Natural killer cell treated with Interleukin-12 subunit alpha and Interleukin-12 subunit beta and Interleukin-15 and Interleukin-18, amount 100 ng/mL, for 72 hours (primary cell): ENCODE measurements around the gene TAGLN3. TPM values are rescaled to one million over a fixed set of nuclear protein-coding genes. Genes with fewer than 3 reads are reported as not detected.
A peak's percentile ranks its signal among the peaks of the same experiment; 100 is the strongest.

Experiments
- ATAC-seq, 2 donors: fragments of 150-1000 bp; cut with Tn5 transposase in 1 of 2; sonication (Bioruptor Pico), chemical (Tn5 transposase) in 1 of 2; 2 replicates each; pipeline ENCODE4 v1.10.0; 2021
- DNase-seq: peaks from one replicate; pipeline ENCODE4 v3.0.0; 2022; ENCODE audit warnings: low spot score
- H3K27ac Mint-ChIP-seq, 2 donors: 1 replicate in 1 of 2; 2 replicates in 1 of 2; pipeline ENCODE4 v1.8.0; 2022; ENCODE audit warnings: mixed read lengths in 2 of 2, mild to moderate bottlenecking in 1 of 2, moderate library complexity in 1 of 2
- H3K27me3 Mint-ChIP-seq, 2 donors: 1 replicate in 1 of 2; 2 replicates in 1 of 2; pipeline ENCODE4 v1.8.0; 2022; ENCODE audit warnings: mixed read lengths in 2 of 2
- H3K36me3 Mint-ChIP-seq: one replicate; pipeline ENCODE4 v1.8.0; 2022; ENCODE audit warnings: mixed read lengths
- H3K4me1 Mint-ChIP-seq, 2 donors: 1 replicate in 1 of 2; 2 replicates in 1 of 2; pipeline ENCODE4 v1.8.0; 2022; ENCODE audit warnings: low read depth in 2 of 2, mixed read lengths in 2 of 2, mild to moderate bottlenecking in 1 of 2
- H3K4me3 Mint-ChIP-seq: one replicate; pipeline ENCODE4 v1.8.0; 2022; ENCODE audit warnings: mixed read lengths
- H3K9me3 Mint-ChIP-seq: 2 replicates; pipeline ENCODE4 v1.8.0; 2022; ENCODE audit warnings: mixed read lengths
- total RNA-seq, 2 donors: library from RNA; stranded (reverse); gene quantifications; one replicate each; pipeline ENCODE4 v1.2.3, GENCODE V29; 2022

TAGLN3 gene
- total RNA-seq = under 1 TPM in 1 of 2 donors, not detected in 1; 0.74 TPM

DNA sequence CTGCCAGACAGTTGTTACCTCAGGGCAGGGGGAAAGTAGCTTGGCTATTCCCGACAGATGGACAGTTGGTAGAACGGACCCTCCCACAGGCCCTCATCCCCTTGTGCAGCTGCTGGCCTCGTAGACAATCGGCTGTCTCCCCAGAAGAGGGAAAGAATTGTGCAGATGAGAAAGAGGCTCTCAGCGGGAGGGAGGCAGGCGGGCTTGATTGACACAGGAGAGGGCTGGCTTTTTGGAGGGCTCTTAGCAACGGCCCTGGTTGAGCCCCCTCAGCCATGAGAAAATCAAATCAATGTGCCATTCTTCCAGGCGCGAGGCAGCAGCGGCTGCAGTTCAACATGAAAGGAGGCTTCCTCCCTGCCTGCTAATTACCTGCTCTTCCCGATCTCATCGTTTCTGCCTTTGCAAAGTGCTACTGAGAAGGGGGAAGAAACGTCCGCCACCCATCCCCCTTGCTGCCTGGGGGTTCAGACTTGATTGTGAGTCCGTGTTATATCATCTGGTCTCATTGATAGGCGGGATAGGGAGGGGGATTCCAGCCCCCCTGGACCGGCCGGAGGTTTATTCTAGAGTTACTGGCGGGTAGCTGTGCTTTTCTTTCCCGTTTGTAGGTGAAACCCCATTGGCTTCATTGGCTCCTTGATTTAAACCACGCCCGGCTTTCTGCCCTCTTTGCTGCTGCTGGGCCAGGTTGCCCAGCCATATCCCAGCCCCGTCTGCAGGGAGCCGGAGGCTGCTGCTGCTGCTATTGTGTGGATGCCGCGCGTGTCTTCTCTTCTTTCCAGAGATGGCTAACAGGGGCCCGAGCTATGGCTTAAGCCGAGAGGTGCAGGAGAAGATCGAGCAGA is at the start of gene TAGLN3:
Gene TAGLN3 (plus strand): TSS at position 287 of the 848 bp plus-strand sequence. CDS start 501 bp downstream, at position 788.
- Mint-ChIP-seq H3K4me3 (peak within 1 kb of the TSS; percentile 73), H3K27me3 (peaks cover 0 to 7% of the 10 kb centered on the region in 2 donors), H3K36me3 (no peaks in the 10 kb centered on the region), H3K9me3 (no peaks in the 10 kb centered on the region), H3K27ac (peak within 1 kb of the TSS in 1 of 2 donors; percentile 18), H3K4me1 (peaks cover 19 to 25% of the 10 kb centered on the region in 2 donors)
- ATAC-seq (peak; percentile 49 to 64), DNase-seq (no peak)

DNA sequence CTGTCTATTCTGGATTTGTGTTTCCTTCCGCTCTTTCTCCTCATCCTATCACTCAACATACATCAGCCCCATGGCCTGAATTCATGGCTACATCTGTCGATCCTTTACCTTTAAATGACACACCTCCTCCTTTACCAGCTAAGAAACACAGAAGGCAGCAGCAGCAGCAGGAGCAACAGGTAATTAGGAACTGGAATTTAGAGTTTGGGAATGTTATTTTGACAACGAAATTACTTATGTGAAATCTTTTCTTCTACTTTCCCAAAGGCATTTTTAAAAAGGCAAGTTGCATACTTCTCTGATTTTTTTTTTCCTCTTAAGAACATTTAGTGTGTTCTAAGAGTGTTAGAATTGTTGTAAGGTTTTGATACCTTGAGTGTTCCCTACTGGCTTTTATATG is 49.0 kb upstream of the TAGLN3 start:
- Mint-ChIP-seq H3K4me3 (no peak overlapping the region), H3K27me3 (no peaks in the 10 kb centered on the region), H3K27ac (no peak overlapping the region), H3K9me3 (no peaks in the 10 kb centered on the region), H3K36me3 (peaks cover 8% of the 10 kb centered on the region), H3K4me1 (no peaks in the 10 kb centered on the region)
- ATAC-seq (no peak), DNase-seq (no peak)

DNA sequence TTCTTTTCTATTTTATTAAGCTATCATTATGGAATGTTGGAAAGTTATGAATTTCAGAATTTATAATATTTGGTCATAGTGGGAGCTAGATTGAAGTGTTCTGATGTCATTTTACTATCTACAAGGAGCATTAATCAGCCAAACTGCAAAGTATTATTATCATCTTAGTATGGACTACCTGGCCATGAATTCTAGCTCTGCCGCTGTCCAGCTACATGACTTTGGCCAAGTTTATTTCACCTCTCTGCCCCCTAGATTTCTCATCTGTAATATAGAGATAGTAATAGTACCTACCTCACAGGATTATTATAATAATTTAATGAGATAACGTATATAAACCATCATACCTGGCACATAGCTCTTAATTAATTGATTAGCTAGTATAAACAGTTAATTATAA is 47.7 kb upstream of the TAGLN3 start:
- no peaks in the 10 kb centered on the region for H3K4me1 Mint-ChIP-seq

DNA sequence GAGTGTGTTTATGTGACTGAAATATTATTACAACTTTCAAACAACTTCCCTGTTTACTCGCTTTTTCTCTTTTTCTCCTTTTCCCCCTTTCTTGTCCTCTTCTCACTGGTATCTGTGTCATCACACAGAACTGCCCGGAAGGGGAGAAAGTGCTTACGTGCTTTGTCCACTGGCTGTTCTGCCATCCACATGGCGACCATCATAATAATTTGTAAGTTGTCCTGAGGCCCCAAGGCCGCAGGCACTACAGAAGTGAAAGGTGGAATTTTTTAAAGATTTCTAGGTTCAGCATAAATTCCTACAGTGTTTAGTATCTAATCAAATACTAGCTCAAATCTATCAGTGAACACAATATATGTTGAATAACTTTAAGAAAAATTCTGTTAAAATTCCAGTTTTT is 46.6 kb upstream of the TAGLN3 start:
- H3K4me1 Mint-ChIP-seq = no peaks in the 10 kb centered on the region

More for the DNA sequence above, 47.7 kb upstream of the TAGLN3 start:
- ATAC-seq (no peak), DNase-seq (no peak)
- Mint-ChIP-seq H3K9me3 (no peaks in the 10 kb centered on the region), H3K27me3 (no peaks in the 10 kb centered on the region), H3K4me3 (no peak overlapping the region), H3K36me3 (peaks cover 5% of the 10 kb centered on the region), H3K27ac (no peak overlapping the region)

DNA sequence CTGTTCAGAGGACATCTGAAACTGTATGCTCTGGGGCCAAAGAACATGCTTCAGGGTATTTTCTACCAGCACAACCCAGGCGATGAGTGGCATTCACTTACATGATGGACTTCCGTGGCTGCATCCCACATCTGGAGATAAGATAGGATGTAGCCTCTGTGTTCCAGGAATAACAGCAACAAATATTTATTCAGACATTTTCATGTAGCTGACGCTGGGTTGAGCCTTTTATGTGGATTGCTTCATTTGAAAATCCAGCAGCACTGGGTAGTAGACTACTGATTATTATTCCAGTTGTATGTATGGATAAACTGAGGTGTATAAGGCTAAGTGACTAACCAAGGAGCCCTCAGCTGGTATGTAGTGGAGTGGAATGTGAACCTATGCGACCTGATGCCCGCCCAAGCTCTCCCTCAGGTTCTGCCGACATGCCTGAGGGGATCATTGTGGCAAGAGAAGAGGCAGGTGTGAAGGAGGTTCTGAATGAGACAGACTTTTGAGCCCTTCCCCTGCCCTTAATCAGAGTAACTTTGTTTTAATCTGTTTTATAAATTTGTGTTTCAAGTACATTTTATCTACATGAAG is 45.8 kb upstream of the TAGLN3 start:
- DNase-seq = no peak
- no peak for ATAC-seq
- Mint-ChIP-seq H3K27me3 (no peaks in the 10 kb centered on the region), H3K4me1 (peaks cover 0 to 2% of the 10 kb centered on the region in 2 donors), H3K9me3 (no peaks in the 10 kb centered on the region), H3K36me3 (peaks cover 5% of the 10 kb centered on the region), H3K4me3 (no peak overlapping the region), H3K27ac (no peak overlapping the region)

More for the DNA sequence above, 46.6 kb upstream of the TAGLN3 start:
- Mint-ChIP-seq H3K4me3 (no peak overlapping the region), H3K27ac (no peak overlapping the region), H3K36me3 (peaks cover 5% of the 10 kb centered on the region), H3K9me3 (no peaks in the 10 kb centered on the region), H3K27me3 (no peaks in the 10 kb centered on the region)
- DNase-seq = no peak
- ATAC-seq = no peak

DNA sequence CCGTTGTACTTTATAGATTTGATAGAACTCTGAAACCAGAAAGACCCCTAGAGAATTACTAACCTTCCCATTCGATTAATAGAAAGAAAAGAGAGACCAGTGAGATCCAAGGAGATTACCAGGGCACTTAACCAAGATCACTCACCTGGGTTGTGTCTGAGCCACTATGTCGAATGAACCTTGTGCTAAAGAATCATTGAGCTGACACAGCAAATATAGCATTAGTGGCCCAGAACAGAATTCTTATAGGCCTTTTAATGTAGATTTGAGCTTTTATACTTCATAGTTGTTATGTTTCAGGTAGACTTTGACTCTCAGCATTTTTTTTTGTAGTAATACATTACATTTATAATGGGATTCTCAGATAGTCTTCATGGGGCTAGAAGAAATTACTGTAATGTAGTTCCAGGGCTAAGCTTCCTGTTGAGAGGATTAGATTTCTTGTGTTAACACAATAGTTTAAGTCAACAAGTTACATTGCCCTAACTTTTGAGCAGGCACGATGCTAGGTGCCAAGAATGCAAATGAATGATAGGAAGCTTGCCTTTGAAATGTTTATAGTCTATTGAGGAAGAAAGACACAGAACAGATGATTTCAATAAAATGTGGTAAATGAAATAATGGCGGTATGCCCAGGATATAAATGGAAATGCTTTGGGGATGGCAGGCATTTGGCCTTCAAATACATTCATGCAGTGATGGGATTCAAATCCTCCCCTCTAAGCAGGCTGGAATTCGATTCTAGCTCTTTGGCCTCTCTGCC is 44.3 kb upstream of the TAGLN3 start:
- Mint-ChIP-seq H3K4me3 (no peak overlapping the region), H3K4me1 (peaks cover 0 to 2% of the 10 kb centered on the region in 2 donors), H3K27me3 (no peaks in the 10 kb centered on the region), H3K9me3 (no peaks in the 10 kb centered on the region), H3K36me3 (peaks cover 5% of the 10 kb centered on the region), H3K27ac (peak overlapping the region in 1 of 2 donors; percentile 15)
- DNase-seq = no peak
- ATAC-seq = no peak

DNA sequence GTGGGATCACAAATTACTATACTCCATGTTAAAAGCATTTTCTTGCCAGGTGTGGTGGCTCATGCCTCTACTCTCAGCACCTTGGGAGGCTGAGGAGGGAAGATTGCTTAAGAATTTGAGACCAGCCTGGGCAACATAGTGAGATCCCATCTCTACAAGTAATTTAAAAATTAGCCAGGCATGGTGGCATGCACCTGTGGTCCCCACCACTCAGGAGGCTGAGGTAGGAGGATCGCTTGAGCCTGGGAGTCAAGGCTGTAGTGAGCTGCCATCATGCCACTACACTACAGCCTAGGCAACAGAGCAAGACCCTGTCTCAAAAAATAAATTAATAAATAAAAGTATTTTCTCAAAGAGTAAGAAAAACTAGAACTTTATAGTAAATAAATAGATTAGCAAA is 42.8 kb upstream of the TAGLN3 start:
- H3K27me3 Mint-ChIP-seq = no peaks in the 10 kb centered on the region
- no peak for ATAC-seq

DNA sequence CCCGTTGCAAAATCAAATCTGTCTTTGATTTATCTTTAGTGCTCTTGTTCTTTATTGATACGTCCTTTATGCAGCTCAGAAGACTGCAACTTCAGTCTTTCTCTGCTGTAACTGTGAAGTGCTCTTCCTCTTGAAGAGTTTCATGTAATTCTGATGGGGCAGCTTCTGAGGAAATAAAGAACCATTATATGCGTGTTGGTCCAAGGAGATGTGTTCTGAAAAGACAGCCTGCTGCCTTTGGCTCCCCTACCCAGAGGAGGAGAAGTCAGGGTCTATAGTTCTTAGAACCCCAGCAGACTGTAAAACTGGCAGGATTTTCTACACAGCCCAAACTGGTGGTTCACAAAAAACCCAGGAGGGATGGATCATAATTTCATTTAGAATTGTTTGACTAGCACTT is 42.3 kb upstream of the TAGLN3 start:
- ATAC-seq (no peak), DNase-seq (no peak)
- Mint-ChIP-seq H3K36me3 (no peaks in the 10 kb centered on the region), H3K4me1 (peaks cover 0 to 2% of the 10 kb centered on the region in 2 donors), H3K4me3 (no peak overlapping the region), H3K27me3 (no peaks in the 10 kb centered on the region), H3K27ac (no peak overlapping the region), H3K9me3 (no peaks in the 10 kb centered on the region)

More for the DNA sequence above, 42.8 kb upstream of the TAGLN3 start:
- Mint-ChIP-seq H3K9me3 (no peaks in the 10 kb centered on the region), H3K36me3 (no peaks in the 10 kb centered on the region), H3K4me3 (no peak overlapping the region), H3K27ac (no peak overlapping the region), H3K4me1 (peaks cover 0 to 2% of the 10 kb centered on the region in 2 donors)
- no peak for DNase-seq

DNA sequence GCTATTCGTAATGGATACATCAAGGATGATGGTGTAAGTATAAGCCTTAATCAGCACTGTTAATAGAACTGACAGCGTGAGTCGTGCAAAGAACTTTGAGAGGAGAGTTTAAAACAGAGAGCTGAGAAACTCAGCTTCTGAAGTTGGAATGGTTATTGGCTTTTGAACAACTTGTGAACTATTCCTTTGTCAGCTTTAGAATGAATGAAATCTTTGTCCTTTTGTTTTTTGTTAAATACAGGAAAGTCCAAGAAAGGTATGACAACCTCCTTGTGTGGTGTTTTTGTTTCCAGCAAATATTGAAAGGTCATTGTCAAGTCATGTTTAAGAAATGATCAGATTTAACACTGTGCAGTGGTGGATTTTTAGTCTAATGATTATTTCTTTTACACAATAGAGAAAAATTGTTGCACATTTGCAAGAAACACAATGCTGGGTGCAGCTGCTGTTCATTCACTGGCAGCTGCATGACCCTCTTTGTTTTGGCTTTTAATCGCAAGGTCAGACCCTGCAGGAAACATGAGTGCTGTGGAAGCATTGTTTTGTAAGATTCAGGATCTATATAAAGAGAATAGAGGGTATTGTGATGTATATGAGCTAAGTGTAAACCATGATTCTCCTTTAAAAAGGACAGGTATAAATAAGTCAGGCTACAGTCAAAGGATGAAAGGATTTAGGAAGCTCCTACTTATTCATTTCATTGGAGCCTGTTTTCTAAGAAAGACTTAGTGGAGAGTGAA is 41.6 kb upstream of the TAGLN3 start:
- H3K36me3 Mint-ChIP-seq = no peaks in the 10 kb centered on the region
- H3K27ac Mint-ChIP-seq = no peak overlapping the region
- H3K4me3 Mint-ChIP-seq = no peak overlapping the region
- H3K9me3 Mint-ChIP-seq = no peaks in the 10 kb centered on the region
- DNase-seq = no peak
- H3K4me1 Mint-ChIP-seq = peaks cover 0 to 2% of the 10 kb centered on the region in 2 donors
- H3K27me3 Mint-ChIP-seq = no peaks in the 10 kb centered on the region
- ATAC-seq = no peak

DNA sequence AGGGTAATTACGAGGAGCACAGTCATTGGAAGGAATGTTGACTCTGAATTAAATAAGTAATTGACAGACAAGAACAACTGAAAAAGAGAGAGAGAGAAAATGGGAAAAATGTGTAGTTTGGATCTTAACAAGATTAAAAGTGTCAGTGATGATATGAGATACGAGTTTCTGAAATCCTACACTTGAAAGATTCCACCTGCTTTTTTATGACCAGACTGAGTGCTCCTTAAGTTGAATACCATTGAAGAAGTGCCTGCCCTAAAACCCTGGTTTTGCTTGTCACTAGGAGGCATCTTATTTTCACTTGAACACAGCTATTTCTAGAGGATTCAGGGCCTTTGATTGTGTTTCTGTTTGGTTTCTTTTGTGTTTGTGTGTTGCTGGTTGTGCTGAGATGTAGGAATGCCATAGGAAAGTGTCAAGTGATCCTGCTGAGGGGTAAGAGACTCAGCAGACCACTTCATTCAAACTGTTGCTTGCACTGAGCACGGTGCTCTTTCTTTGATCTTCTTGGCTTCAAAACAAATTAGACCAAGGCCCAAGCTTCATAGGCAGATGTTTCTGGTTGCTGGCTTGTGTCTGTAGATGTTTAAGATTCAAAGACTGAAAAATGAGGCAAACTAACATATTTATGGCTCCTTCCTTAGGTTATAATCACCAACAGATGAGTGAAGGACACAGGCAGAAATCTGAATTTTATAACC is 37.1 kb upstream of the TAGLN3 start:
- Mint-ChIP-seq H3K4me1 (peaks cover 0 to 2% of the 10 kb centered on the region in 2 donors), H3K27me3 (no peaks in the 10 kb centered on the region), H3K36me3 (no peaks in the 10 kb centered on the region), H3K9me3 (no peaks in the 10 kb centered on the region), H3K4me3 (no peak overlapping the region), H3K27ac (no peak overlapping the region)
- ATAC-seq = no peak
- DNase-seq = no peak

DNA sequence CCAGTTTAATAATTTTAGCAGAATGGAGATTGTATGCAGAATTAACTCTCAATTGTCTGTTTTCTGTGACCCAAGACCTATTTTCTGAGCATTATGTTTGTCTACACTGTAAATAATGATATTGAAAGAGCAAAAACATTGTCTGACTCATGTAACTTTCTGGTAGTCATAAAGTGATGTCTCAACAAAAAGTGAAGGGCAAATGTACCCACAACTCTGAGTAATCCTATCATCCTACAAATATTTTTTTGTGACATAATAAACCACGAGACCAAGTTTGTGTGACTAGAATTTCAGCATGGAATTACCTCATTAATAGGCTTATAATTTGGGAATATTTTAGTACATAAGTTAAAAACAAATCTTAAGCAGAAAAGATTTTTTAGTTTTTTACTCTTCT is 35.3 kb upstream of the TAGLN3 start:
- Mint-ChIP-seq H3K4me1 (peaks cover 7 to 10% of the 10 kb centered on the region in 2 donors), H3K27ac (no peak overlapping the region)

DNA sequence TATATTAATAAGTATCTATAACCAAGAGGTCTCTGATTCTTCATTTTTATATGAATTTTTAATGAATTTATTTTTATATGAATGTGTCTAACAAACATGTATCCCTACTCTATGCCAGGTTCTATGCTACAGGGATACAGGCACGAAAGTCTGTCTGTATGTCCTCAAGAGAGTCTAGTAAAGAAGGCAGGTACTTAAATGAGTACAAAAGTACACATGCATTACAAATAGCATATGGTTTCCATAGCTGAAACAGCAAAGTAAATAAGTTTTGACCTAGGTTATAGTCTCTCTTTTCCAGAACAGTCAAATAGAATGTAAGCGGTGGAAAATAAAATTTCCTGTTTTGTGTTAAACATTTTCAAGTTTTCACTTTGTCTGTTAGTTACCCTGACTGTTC is 33.2 kb upstream of the TAGLN3 start:
- H3K27ac Mint-ChIP-seq = no peak overlapping the region
- H3K36me3 Mint-ChIP-seq = no peaks in the 10 kb centered on the region
- no peaks in the 10 kb centered on the region for H3K27me3 Mint-ChIP-seq
- no peak for ATAC-seq
- H3K4me1 Mint-ChIP-seq = peaks cover 7 to 10% of the 10 kb centered on the region in 2 donors
- no peak for DNase-seq
- no peak overlapping the region for H3K4me3 Mint-ChIP-seq
- H3K9me3 Mint-ChIP-seq = no peaks in the 10 kb centered on the region

More for the DNA sequence above, 35.3 kb upstream of the TAGLN3 start:
- ATAC-seq = peak in 1 of 2 donors; percentile 49
- Mint-ChIP-seq H3K36me3 (no peaks in the 10 kb centered on the region), H3K9me3 (no peaks in the 10 kb centered on the region), H3K4me3 (no peak overlapping the region), H3K27me3 (no peaks in the 10 kb centered on the region)
- DNase-seq = no peak

DNA sequence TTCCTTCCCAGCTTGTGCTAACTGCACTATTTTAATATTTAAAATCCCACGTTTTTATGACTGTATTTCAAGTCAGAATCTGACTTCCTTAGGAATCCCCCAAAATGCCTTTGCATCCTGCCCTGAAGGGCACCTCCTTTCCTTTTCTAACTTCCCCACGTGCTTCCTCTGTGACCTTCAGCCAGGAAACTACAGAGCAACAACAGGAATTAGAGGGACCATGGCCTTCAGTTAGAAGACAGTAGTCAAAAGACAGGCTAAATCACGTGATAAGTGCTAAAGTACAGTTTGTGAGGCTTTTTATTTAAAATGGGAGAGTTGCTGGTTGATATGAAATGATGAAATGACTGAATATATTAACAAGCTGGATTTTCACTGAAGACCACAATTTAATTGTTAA is 31.7 kb upstream of the TAGLN3 start:
- Mint-ChIP-seq H3K4me3 (no peak overlapping the region), H3K4me1 (peaks cover 7 to 10% of the 10 kb centered on the region in 2 donors), H3K27ac (peak overlapping the region in 1 of 2 donors; percentile 30), H3K9me3 (no peaks in the 10 kb centered on the region), H3K27me3 (no peaks in the 10 kb centered on the region), H3K36me3 (no peaks in the 10 kb centered on the region)
- DNase-seq (no peak), ATAC-seq (no peak)
